Central memory CD8-positive, alpha-beta T cell (primary cell): ENCODE measurements around the gene RXFP1.
A peak's percentile ranks its signal among the peaks of the same experiment; 100 is the strongest.

Experiments used
- ATAC-seq: fragments of 150-1000 bp; cut with Tn5 transposase; replicated peaks from 2 replicates; pipeline ENCODE4 v1.10.0; 2022; ENCODE audit warnings: mild to moderate bottlenecking, moderate FRiP score, moderate number of reproducible peaks; ENCODE audit not compliant: poor library complexity, severe bottlenecking; ENCODE audit errors: extremely low read depth
- DNase-seq, 2 donors: peaks; one replicate each; pipeline ENCODE4 v3.0.0; 2021; ENCODE audit warnings: low spot score in 2 of 2
- H3K27ac Mint-ChIP-seq: one replicate; pipeline ENCODE4 v1.8.0; 2022; ENCODE audit warnings: low read depth, mild to moderate bottlenecking, moderate library complexity, mixed read lengths
- H3K27me3 Mint-ChIP-seq: one replicate; pipeline ENCODE4 v1.8.0; 2022; ENCODE audit warnings: mixed read lengths
- H3K36me3 Mint-ChIP-seq: one replicate; pipeline ENCODE4 v1.8.0; 2022; ENCODE audit warnings: mild to moderate bottlenecking, moderate library complexity, mixed read lengths; ENCODE audit not compliant: insufficient read depth
- H3K4me1 Mint-ChIP-seq: one replicate; pipeline ENCODE4 v1.8.0; 2022; ENCODE audit warnings: mixed read lengths
- H3K4me3 Mint-ChIP-seq: one replicate; pipeline ENCODE4 v1.8.0; 2022; ENCODE audit warnings: mild to moderate bottlenecking, moderate library complexity, mixed read lengths
- H3K9me3 Mint-ChIP-seq: one replicate; pipeline ENCODE4 v1.8.0; 2022; ENCODE audit warnings: mixed read lengths

RXFP1 gene

DNA sequence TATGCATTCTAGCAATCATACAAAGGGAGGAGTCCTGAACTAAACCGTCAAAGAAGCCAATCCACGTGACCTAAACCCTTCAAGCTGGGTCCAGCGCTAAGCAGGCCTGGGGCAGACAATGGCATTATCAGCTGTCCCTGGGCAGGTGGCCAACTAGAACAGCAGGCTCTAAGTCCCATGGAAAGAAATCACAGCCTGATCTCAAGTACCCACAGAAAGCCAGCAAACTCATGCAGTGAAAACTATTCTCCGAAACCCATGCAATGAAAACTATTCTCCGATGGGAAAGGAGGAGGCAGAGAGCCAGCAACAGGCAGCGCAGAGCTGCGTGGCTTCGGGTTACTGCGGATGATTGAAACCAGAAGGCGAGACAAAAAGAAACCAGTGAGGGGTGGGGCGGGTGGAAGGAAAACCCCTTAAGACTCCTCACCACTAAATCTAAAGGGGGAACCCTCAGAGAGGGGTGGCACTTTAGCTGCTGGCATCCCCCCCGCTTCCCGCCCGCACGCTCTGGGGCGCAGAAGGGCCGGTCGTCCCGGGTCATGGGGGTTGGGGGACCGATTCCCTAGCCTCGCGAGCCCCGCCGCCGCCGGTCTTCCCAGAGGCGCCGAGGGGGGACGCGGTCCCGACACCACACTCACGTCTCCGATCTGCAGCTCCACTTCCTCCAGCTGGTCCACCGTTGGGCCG is 149.4 kb downstream of the RXFP1 start:
- peak overlapping the region; percentile 92 for H3K27ac Mint-ChIP-seq
- no peaks in the 10 kb centered on the region for H3K9me3 Mint-ChIP-seq
- peak overlapping the region; percentile 83 for H3K4me3 Mint-ChIP-seq
- H3K36me3 Mint-ChIP-seq, result peaks cover 20% of the 10 kb centered on the region
- DNase-seq (peak; percentile 18 to 49), ATAC-seq (peak; percentile 33)
- H3K4me1 Mint-ChIP-seq, result peaks cover 15% of the 10 kb centered on the region
- no peaks in the 10 kb centered on the region for H3K27me3 Mint-ChIP-seq

DNA sequence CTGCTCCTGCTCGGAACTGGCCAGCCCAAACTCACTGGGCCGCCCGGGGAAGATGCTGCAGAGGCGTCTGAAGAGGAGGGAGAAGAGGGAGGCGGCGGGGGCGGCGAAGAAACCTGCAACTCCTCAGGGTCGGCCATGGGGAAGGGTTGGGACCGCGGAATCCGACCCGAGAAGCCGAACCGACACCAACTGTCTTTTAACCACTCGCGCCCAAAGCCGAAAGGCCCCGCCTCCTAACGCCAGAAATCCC is 149.9 kb downstream of the RXFP1 start, which contains the start of gene C4orf46:
TSS of gene C4orf46 (minus strand) at position 223 of the 250 bp plus-strand sequence. CDS start at position 137, 86 bp downstream.
- ATAC-seq, result no peak
- Mint-ChIP-seq H3K36me3 (peaks cover 20% of the 10 kb centered on the region), H3K27ac (peak within 1 kb of the TSS; percentile 92), H3K27me3 (no peaks in the 10 kb centered on the region), H3K9me3 (no peaks in the 10 kb centered on the region), H3K4me3 (peak within 1 kb of the TSS; percentile 83), H3K4me1 (peaks cover 15% of the 10 kb centered on the region)
- DNase-seq, result no peak

DNA sequence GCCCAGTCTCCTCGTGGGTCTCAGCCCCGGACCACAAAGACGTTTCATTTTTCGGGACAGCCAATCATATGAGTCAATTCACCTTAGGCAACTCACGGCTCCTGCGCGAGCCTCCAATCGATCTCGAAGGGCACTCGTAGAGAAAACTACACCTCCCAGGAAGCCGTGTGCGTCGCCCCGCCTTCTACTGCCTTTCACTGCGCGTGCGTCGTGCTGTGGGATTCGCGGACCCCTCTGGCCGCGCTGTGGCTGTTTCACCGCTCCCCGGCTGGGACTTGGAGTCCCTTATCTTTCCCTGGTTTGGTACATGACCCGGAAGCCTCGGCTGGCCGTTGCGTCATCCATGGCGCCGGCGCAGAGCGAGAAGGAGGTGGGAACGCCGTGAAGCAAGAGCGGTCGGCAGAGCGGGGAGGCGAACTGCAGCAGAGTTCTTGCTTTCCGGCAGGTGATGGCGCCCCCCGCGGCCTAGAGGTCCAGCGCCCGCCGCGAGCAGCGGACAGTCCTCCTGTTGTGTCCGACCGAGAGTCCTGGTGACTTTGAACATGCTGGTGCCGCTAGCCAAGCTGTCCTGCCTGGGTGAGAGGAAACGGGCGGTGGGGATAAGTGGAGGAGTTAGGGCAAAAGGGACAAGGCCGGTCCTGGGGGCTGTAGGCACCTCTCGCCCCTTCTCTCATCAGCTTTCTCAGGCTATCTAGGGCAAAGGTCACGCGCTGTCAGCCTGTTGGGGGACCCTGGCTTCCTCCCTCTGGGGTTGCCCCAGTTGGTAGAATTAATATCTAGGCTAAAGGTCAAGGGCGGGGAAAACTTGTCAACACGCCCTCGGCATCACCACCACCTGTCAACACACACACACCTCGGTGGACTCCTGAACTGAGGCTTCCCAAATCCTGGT is 150.5 kb downstream of the RXFP1 start, which contains the start of gene ETFDH:
TSS of gene ETFDH (plus strand) at position 382 of the 892 bp plus-strand sequence. CDS start at position 543, 161 bp downstream.
- Mint-ChIP-seq H3K27ac (peak within 1 kb of the TSS; percentile 92), H3K4me3 (peak within 1 kb of the TSS; percentile 83), H3K9me3 (no peaks in the 10 kb centered on the region), H3K36me3 (peaks cover 20% of the 10 kb centered on the region), H3K4me1 (peaks cover 15% of the 10 kb centered on the region), H3K27me3 (no peaks in the 10 kb centered on the region)
- DNase-seq (peak; percentile 93 to 97), ATAC-seq (peak; percentile 85)

DNA sequence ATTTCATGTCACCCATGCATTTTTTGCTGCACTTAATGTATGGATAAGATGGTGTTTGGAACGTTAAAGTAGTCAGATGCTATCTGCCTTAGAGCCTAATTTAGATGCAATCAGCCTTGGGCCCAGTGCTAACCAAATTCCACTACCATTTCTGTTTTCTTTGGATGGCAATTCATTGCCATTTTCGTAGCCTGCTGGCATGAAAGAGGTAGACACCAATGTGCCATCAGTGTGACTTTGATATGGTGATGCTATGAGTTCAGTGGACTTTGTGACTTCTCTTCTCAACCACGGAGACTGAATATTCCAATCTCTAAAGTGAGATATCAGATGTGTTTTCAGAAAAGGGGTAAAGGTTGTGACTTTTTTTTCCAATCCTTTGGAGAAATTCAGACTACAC is 152.0 kb downstream of the RXFP1 start:
- Mint-ChIP-seq H3K27me3 (no peaks in the 10 kb centered on the region), H3K4me1 (peaks cover 15% of the 10 kb centered on the region), H3K4me3 (no peak overlapping the region), H3K9me3 (no peaks in the 10 kb centered on the region), H3K27ac (no peak overlapping the region), H3K36me3 (peaks cover 22% of the 10 kb centered on the region)
- ATAC-seq, result no peak
- no peak for DNase-seq

DNA sequence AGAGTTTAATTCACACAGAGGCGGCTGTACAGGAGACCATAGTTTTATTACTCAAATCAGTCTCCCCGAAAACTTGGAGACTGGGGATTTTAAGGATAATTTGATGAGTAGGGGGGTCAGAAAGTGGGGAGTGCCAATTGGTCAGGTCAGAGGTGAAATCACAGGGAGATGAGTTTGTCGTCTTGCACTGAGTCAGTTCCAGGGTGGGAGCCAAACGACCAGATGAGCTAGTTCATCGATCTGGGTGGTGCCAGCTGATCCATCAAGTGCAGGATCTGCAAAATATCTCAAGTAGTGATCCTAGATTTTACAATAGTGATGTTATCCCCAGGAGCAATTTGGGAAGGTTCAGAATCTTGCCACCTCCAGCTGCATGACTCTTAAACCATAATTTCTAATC is 154.4 kb downstream of the RXFP1 start:
- Mint-ChIP-seq H3K36me3 (peaks cover 21% of the 10 kb centered on the region), H3K27ac (no peak overlapping the region), H3K9me3 (no peaks in the 10 kb centered on the region), H3K27me3 (no peaks in the 10 kb centered on the region), H3K4me1 (peaks cover 8% of the 10 kb centered on the region), H3K4me3 (no peak overlapping the region)
- DNase-seq, result no peak
- no peak for ATAC-seq

DNA sequence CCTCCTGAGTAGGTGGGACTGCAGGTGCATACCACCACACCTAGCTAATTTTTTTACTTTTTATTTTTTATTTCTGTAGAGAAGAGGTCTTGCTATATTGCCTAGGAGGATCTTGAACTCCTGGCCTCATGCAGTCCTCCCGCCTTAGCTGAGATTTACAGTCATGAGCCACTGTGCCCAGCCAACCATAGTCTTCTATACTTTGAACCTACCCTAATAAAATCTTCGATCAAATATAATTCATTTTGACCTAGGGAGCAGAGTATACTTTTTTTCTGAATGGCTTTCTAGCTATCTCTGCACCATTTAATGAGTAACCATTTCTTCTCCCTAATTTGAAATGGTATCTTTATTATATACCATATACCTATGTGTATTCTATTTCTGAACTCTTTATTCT is 157.1 kb downstream of the RXFP1 start:
- H3K27ac Mint-ChIP-seq, result no peak overlapping the region

DNA sequence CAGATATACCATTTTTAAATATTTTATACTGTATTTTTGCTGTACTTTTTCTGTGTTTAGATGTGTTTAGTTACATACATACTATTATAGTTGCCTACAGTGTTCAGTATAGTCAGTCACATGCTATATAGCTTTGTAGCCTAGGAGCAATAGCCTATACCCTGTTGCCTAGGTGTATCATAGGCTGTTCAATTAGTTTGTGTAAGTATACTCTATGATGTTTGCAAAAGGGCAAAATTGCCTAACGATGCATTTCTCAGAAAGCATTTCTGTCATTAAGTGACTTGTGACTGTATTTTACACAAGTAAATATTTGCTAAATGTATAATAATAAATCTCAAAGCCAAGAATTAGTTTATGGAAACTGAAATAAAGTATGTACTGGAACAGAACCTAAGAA is 159.9 kb downstream of the RXFP1 start:
- no peaks in the 10 kb centered on the region for H3K4me1 Mint-ChIP-seq
- H3K9me3 Mint-ChIP-seq, result no peaks in the 10 kb centered on the region
- H3K4me3 Mint-ChIP-seq, result no peak overlapping the region
- peaks cover 9% of the 10 kb centered on the region for H3K36me3 Mint-ChIP-seq
- H3K27ac Mint-ChIP-seq, result no peak overlapping the region
- DNase-seq (no peak), ATAC-seq (no peak)
- H3K27me3 Mint-ChIP-seq, result no peaks in the 10 kb centered on the region

More for the DNA sequence above, 157.1 kb downstream of the RXFP1 start:
- H3K9me3 Mint-ChIP-seq, result no peaks in the 10 kb centered on the region
- no peaks in the 10 kb centered on the region for H3K27me3 Mint-ChIP-seq
- H3K36me3 Mint-ChIP-seq, result peaks cover 8% of the 10 kb centered on the region
- no peak for DNase-seq
- H3K4me1 Mint-ChIP-seq, result no peaks in the 10 kb centered on the region
- no peak for ATAC-seq
- no peak overlapping the region for H3K4me3 Mint-ChIP-seq

DNA sequence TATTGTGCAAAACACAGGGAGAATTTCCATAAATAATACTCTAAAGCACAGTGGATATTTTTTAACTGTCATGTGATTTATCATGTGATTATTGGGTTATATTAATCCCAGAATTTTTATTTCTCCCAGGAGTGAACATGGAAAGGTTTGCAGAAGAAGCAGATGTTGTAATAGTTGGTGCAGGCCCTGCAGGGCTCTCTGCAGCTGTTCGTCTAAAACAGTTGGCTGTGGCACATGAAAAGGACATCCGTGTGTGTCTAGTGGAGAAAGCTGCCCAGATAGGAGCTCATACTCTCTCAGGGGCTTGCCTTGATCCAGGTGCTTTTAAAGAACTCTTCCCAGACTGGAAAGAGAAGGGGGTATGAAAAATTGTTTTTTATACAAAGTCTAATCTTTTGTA is 160.4 kb downstream of the RXFP1 start:
- peaks cover 9% of the 10 kb centered on the region for H3K36me3 Mint-ChIP-seq

DNA sequence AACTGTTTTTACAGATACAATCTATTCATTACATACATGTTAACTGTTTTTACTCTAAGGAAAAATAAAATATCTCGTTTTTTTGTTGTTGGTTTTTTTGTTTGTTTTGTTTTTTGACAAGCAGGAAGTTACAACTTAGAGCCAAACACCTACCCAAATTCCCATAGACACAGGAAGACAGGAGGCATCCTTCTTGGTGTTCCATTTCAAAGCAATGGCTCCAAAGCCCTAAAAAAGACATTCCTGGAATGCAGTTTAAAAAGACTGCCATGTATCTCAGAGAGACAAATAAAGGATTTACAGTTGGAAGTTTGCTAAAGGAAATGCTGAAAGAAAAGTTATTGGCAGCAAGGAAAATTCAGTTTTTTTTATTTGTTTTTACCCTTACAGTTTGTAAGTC is 167.1 kb downstream of the RXFP1 start:
- no peak overlapping the region for H3K4me3 Mint-ChIP-seq
- H3K4me1 Mint-ChIP-seq, result no peaks in the 10 kb centered on the region
- no peak for ATAC-seq
- H3K27me3 Mint-ChIP-seq, result no peaks in the 10 kb centered on the region
- no peak for DNase-seq
- peaks cover 14% of the 10 kb centered on the region for H3K36me3 Mint-ChIP-seq
- no peak overlapping the region for H3K27ac Mint-ChIP-seq
- no peaks in the 10 kb centered on the region for H3K9me3 Mint-ChIP-seq

More for the DNA sequence above, 160.4 kb downstream of the RXFP1 start:
- ATAC-seq (no peak), DNase-seq (no peak)
- H3K9me3 Mint-ChIP-seq, result no peaks in the 10 kb centered on the region
- no peaks in the 10 kb centered on the region for H3K4me1 Mint-ChIP-seq
- no peak overlapping the region for H3K27ac Mint-ChIP-seq
- H3K27me3 Mint-ChIP-seq, result no peaks in the 10 kb centered on the region
- no peak overlapping the region for H3K4me3 Mint-ChIP-seq
